NCI-H2227 (cell line): ENCODE data around the gene NT5M.
"Not testable (repeated sequence)": the region's sequence is repeated elsewhere in the genome, so short reads cannot be mapped to it uniquely, and the experiment has no call there.

ENCODE experiments used
- DNase-seq: peaks from one replicate; lab custom pipeline; 2025; ENCODE audit not compliant: unreplicated experiment; lab: John Stamatoyannopoulos, UW

The NT5M gene

GRCh38 chr17:17303010-17303846 is at the start of gene NT5M:
Gene NT5M (plus strand): TSS chr17:17303373. CDS start chr17:17303551, 178 bp downstream.
- DNase-seq: peak; percentile 89

DNA sequence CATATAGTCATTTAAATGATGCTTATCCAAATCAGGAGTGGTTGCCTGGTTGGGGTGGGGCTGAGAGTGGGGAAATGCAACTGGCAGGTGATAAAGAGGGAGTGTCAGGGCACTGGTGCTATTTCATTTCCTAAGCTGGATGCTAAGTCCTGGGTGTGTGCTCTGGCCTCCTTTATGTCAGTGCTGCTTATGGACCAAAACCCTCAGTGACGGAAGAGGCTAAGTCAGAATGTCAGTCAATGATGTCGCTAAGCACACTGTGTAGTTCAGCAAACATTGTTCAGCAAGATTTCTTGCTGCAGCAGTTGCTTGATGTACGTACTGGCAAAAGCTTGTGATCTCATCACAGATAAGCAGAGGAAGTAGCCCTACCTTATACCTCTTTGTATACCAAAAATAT is 49.8 kb upstream of the NT5M start:
- no peak for DNase-seq

DNA sequence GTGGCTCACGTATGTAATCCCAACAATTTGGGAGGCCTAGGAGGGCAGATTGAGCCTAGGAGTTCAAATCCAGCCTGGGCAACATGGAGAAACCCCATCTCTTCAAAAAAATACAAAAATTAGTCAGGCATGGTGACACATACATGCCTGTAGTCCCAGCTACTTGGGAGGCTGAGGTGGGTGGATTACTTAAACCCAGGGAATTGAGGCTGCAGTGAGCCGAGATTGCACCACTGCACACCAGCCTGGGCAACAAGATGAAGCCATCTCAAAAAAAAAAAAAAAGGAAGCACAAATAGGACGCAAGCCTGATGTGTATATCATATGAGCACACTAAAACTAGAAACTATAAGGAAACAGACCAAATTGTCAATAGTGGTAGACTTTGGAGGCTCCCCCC is 49.1 kb upstream of the NT5M start:
- DNase-seq: no peak

DNA sequence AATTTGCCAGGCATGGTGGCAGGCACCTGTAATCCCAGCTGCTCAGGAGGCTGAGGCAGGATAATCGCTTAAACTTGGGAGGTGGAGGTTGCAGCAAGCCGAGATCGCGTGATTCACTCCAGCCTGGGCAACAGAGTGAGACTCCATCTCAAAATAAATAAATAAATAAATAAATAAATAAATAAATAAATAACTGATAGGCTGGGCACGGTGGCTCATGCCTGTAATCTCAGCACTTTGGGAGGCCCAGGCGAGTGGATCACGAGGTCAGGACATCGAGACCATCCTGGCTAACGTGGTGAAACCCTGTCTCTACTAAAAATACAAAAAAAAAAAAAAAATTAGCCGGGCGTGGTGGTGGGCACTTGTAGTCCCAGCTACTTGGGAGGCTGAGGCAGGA is 47.5 kb upstream of the NT5M start:
- DNase-seq: not testable (repeated sequence)

GRCh38 chr17:17256316-17256715 is 46.9 kb upstream of the NT5M start:
- DNase-seq: no peak

GRCh38 chr17:17258011-17258410 is 45.2 kb upstream of the NT5M start:
- no peak for DNase-seq

GRCh38 chr17:17258998-17259397 is 44.2 kb upstream of the NT5M start:
- DNase-seq: no peak

DNA sequence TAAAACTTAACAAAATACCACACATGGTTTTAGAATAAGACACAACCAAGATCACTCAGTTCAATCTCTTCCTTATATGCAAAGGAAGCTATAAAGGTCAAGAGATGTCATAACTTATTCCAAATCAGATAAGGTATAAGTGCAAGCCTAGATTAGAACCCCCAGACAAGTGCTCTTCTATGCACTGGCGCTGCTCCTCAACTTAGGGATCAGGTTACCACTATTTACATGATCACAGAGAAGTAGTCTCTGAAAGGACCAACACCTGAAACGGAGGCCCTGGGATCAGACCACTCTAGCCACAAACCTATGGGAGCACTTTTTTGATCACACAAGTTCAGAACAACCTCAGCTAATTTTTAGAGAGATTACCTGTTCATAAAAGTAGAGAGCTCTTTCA is 38.7 kb upstream of the NT5M start:
- DNase-seq: no peak

GRCh38 chr17:17269926-17270773 is 33.0 kb upstream of the NT5M start:
- DNase-seq: no peak

DNA sequence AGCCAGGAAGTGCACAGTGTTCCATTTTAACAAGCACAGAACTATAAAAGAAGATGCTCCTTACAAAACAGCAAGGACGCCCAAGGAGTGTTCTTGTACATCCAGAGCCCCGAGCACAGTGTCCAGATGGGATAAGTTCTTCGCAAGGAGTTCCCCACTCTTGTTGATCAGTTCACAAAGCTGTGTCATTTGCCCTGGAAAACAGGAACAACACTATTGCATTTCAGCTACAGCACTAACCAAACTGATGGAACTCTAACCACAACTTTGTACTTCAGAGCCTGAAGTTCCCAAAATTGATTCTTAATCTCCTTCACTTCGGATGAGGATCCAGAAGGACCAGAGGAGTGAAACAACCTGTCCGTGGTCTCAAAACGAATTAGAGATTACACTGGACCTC is 27.2 kb upstream of the NT5M start:
- DNase-seq: no peak

GRCh38 chr17:17277431-17277830 is 25.7 kb upstream of the NT5M start:
- not testable (repeated sequence) for DNase-seq

GRCh38 chr17:17279316-17279715 is 23.9 kb upstream of the NT5M start:
- no peak for DNase-seq

- DNase-seq: peak; percentile 98
Observed at GRCh38 chr17:17280613-17281549, 22.3 kb upstream of the NT5M start, which contains the start of gene COPS3. Gene COPS3 (minus strand): TSS chr17:17281246. CDS start chr17:17281186, 60 bp downstream.

DNA sequence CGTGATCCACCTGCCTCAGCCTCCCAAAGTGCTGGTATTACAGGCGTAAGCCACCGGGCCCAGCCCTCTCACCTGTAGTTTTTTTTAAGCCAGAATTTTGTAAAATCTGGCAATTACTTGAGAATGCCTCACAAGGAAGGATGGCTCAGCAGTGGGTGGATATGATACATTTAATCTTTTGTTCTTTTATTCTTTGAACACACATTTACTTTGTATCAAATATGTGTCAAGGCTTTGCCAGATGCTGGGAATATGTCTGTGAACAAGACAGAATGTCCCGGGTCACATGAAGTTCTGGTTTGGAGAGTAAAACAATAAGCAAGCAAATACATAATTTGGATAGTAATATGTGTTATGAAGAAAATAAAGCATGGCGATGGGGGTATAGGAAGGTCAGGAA is 17.2 kb upstream of the NT5M start:
- DNase-seq: no peak

DNA sequence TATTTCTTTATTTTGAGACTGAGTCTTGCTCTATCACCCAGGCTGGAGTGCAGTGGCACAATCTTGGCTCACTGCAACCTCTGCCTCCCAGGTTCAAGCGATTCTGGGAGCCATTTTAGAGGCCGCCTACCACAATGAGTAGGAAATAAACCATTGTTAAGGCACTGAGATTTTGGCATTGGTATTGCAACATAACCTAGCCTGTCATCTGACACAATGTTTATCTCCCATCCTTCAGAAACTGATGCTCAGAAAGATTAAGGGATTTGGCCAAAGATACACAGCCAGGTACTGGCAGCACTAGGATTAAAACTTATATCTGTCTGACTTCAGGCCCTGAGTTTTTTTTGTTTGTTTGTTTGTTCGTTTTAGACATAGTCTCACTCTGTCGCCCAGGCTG is 14.1 kb upstream of the NT5M start:
- DNase-seq: no peak

GRCh38 chr17:17289701-17290100 is 13.5 kb upstream of the NT5M start:
- no peak for DNase-seq

- DNase-seq: no peak
Observed at GRCh38 chr17:17295141-17295540, 8.0 kb upstream of the NT5M start.

DNA sequence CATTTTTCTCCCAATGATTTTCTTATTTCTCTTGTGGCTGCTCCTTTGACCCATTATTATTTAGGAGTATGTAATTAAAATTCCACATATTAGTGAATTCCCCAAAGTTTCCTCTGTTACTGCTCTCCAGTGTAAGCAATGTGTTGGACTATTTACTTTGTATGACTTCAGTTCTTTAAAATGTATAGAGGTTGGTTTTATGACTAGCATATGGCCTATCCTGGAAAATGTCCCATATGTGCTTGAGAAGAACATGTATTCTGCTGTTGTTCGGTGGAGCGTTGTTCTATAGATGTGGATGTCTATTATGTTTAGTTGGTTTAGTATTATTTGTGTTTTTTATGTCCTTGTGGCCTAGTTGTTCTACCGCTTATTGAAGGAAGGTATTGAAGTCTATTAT is 6.0 kb upstream of the NT5M start:
- DNase-seq: no peak

- no peak for DNase-seq
Observed at GRCh38 chr17:17298108-17298507, 5.1 kb upstream of the NT5M start.

DNA sequence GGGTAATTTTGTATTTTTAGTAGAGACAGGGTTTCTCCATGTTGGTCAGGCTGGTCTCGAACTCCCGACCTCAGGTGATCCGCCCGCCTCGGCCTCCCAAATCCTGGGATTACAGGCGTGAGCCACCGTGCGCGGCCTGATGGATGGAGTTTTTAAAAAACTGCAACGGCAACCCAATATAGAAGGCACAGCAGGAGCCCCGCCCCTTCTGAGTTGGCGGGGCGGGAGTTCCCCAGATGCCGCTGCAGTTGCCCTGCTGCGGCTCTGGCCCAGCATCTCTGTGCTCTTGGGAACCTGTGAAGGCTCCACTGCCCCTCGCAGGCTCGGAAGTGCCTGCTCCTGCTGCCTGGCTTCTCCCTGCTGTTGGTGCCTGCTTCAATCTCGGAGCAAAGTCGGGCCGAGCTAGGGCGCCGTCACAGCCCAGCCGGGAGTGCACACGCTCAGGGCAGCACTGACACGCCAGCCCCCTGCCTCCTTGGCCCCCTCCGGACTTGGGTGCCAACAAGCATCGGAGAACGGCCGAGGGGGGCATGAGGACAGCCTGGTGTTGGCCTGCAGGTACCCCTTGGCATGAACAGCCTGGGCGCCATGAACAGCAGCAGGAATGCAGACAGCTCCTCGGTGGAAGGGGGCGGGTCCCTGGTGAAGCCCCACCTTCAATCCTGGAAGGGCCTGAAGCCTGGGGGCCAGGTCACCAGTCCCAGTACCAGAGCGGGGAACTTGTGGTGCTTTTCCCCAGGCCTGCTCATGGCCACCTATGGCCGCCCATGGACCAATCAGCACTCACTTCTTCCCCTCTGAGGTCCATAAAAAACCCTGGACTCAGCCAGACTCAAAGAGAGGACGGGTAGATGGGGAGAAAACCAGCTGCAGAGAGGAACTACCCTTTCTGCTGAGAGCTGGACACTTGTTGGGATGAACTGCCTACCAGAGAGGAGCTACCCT is 2.3 kb upstream of the NT5M start:
- peak; percentile 67 for DNase-seq
